AG10803 (cell line): ENCODE results near the gene CLCN6.
A peak's percentile ranks its signal among the peaks of the same experiment; 100 is the strongest.

Source experiments
- DNase-seq: peaks from one replicate; pipeline ENCODE4 v3.0.0; 2010; ENCODE audit warnings: low read depth
- H3K4me3 ChIP-seq: 2 replicates; pipeline ENCODE4 v1.5.1; 2011; ENCODE audit warnings: mild to moderate bottlenecking, low read length, control low read depth
- CTCF ChIP-seq: conservative IDR thresholded peaks from 2 replicates; pipeline ENCODE4 v1.5.1; 2011; ENCODE audit warnings: mild to moderate bottlenecking, low read length, control low read depth, inconsistent platforms

Gene CLCN6

GRCh38 chr1:11822091-11822490 is 16.1 kb downstream of the CLCN6 start:
- TF ChIP-seq CTCF: no peak
- DNase-seq: peak; percentile 56
- H3K4me3 ChIP-seq: no peak overlapping the region

GRCh38 chr1:11823366-11824137 is 17.6 kb downstream of the CLCN6 start:
- no peak for DNase-seq
- TF ChIP-seq CTCF: no peak
- no peak overlapping the region for H3K4me3 ChIP-seq

- no peak overlapping the region for H3K4me3 ChIP-seq
- DNase-seq: no peak
- TF ChIP-seq CTCF: no peak
These were observed 19.1 kb downstream of the CLCN6 start for GRCh38 chr1:11825131-11825530.

GRCh38 chr1:11826946-11827345 is 21.0 kb downstream of the CLCN6 start:
- DNase-seq: no peak
- TF ChIP-seq CTCF: no peak
- H3K4me3 ChIP-seq: no peak overlapping the region

GRCh38 chr1:11828511-11828910 is 22.5 kb downstream of the CLCN6 start:
- no peak for DNase-seq
- no peak overlapping the region for H3K4me3 ChIP-seq
- no peak for TF ChIP-seq CTCF

GRCh38 chr1:11831945-11832725 is 26.1 kb downstream of the CLCN6 start:
- DNase-seq: peak; percentile 55
- no peak for TF ChIP-seq CTCF
- H3K4me3 ChIP-seq: no peak overlapping the region

GRCh38 chr1:11833497-11833896 is 27.5 kb downstream of the CLCN6 start:
- TF ChIP-seq CTCF: no peak
- no peak for DNase-seq
- no peak overlapping the region for H3K4me3 ChIP-seq
